T1000 (cell line): ENCODE data around the gene KIR3DL3.
"Not testable (repeated sequence)": the region's sequence is repeated elsewhere in the genome, so short reads cannot be mapped to it uniquely, and the experiment has no call there.

Source experiments
- DNase-seq: peaks from one replicate; lab custom pipeline; 2025; ENCODE audit warnings: mixed read lengths; lab: John Stamatoyannopoulos, UW

Gene KIR3DL3

GRCh38 chr19:54724142-54724541 is at the start of gene KIR3DL3:
Gene KIR3DL3 (plus strand): TSS chr19:54724442. CDS start chr19:54724497, 55 bp downstream.
- no peak for DNase-seq

- DNase-seq: not testable (repeated sequence)
Observed at GRCh38 chr19:54676210-54676834, 47.9 kb upstream of the KIR3DL3 start.

GRCh38 chr19:54677217-54677616 is 47.0 kb upstream of the KIR3DL3 start:
- DNase-seq: no peak

- not testable (repeated sequence) for DNase-seq
Observed at GRCh38 chr19:54681596-54681995, 42.6 kb upstream of the KIR3DL3 start.

- no peak for DNase-seq
Observed at GRCh38 chr19:54682306-54682856, 41.9 kb upstream of the KIR3DL3 start.

GRCh38 chr19:54684527-54684926 is 39.7 kb upstream of the KIR3DL3 start:
- no peak for DNase-seq

GRCh38 chr19:54691582-54692297 is 32.5 kb upstream of the KIR3DL3 start:
- DNase-seq: no peak

- no peak for DNase-seq
Observed at GRCh38 chr19:54692298-54692615, 32.0 kb upstream of the KIR3DL3 start.

- DNase-seq: no peak
Observed at GRCh38 chr19:54694648-54695047, 29.6 kb upstream of the KIR3DL3 start.

GRCh38 chr19:54696117-54696548 is 28.1 kb upstream of the KIR3DL3 start:
- no peak for DNase-seq

GRCh38 chr19:54696766-54697165 is 27.5 kb upstream of the KIR3DL3 start:
- DNase-seq: no peak

GRCh38 chr19:54697716-54698115 is 26.5 kb upstream of the KIR3DL3 start:
- DNase-seq: not testable (repeated sequence)

GRCh38 chr19:54704928-54705327 is 19.3 kb upstream of the KIR3DL3 start:
- no peak for DNase-seq

- DNase-seq: no peak
Observed at GRCh38 chr19:54707962-54708361, 16.3 kb upstream of the KIR3DL3 start.

GRCh38 chr19:54708781-54709180 is 15.5 kb upstream of the KIR3DL3 start:
- DNase-seq: no peak

GRCh38 chr19:54709212-54709948 is 14.9 kb upstream of the KIR3DL3 start:
- DNase-seq: no peak

GRCh38 chr19:54709956-54710355 is 14.3 kb upstream of the KIR3DL3 start:
- not testable (repeated sequence) for DNase-seq

GRCh38 chr19:54724644-54725043 is 402 bp downstream of the KIR3DL3 start:
- DNase-seq: no peak

- DNase-seq: no peak
Observed at GRCh38 chr19:54725321-54725720, 1.1 kb downstream of the KIR3DL3 start.

- DNase-seq: no peak
Observed at GRCh38 chr19:54727562-54727961, 3.3 kb downstream of the KIR3DL3 start.

- no peak for DNase-seq
Observed at GRCh38 chr19:54728167-54728566, 3.9 kb downstream of the KIR3DL3 start.

GRCh38 chr19:54729416-54730188 is 5.4 kb downstream of the KIR3DL3 start:
- no peak for DNase-seq
